GM13977 (cell line): ENCODE measurements around the gene TIAM1.

Experiments
- DNase-seq: peaks from one replicate; pipeline ENCODE4 v3.0.0; 2012; ENCODE audit warnings: low spot score
- CTCF ChIP-seq: IDR thresholded peaks from 2 replicates; pipeline ENCODE4 v1.5.1; 2012; ENCODE audit warnings: mild to moderate bottlenecking, control low read depth; ENCODE audit not compliant: insufficient read depth; ENCODE audit errors: extremely low read depth, missing control alignments
- in situ Hi-C: fragments of 300-500 bp; cut with MboI; formaldehyde crosslinking; loops from one replicate; pipeline ENCODE4 v1.12.0; 2022; ENCODE audit warnings: low sequenced_read_pairs, low pct_unique_long_range_greater_than_20kb, mixed read lengths, inconsistent platforms; ENCODE audit not compliant: unreplicated experiment

TIAM1 gene

GRCh38 chr21:31297806-31298205 is 46.3 kb downstream of the TIAM1 start:
- in situ Hi-C loops = no loop called here
- no peak for DNase-seq
- no peak for TF ChIP-seq CTCF

- in situ Hi-C loops = no loop called here
- TF ChIP-seq CTCF = no peak
- no peak for DNase-seq
These were observed 48.4 kb downstream of the TIAM1 start for GRCh38 chr21:31295676-31296075.

- no peak for TF ChIP-seq CTCF
- no peak for DNase-seq
These were observed 49.4 kb downstream of the TIAM1 start for GRCh38 chr21:31294691-31295090.

DNA sequence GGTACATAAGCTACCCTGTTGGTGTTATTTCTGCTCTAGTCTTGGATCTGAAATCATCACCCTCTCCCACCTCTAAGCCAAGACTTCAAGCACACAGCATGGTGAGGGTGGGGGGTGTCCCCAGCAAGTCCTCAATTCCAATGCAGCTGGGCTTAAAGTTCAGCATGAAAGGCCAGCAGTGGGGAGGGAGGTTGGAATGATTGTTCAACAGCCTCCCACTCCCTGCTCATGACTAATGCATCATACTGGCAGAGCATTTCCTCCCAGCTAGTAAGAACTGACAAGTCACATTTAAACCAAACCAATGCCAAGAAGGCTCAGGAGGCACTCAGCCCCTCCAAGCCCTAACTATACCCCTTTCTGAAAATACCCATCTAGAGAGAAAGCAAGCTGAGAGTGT is 50.1 kb downstream of the TIAM1 start:
- in situ Hi-C loops = no loop called here
- TF ChIP-seq CTCF = no peak
- DNase-seq = no peak

More at GRCh38 chr21:31294691-31295090, 49.4 kb downstream of the TIAM1 start:
- in situ Hi-C loops = no loop called here

DNA sequence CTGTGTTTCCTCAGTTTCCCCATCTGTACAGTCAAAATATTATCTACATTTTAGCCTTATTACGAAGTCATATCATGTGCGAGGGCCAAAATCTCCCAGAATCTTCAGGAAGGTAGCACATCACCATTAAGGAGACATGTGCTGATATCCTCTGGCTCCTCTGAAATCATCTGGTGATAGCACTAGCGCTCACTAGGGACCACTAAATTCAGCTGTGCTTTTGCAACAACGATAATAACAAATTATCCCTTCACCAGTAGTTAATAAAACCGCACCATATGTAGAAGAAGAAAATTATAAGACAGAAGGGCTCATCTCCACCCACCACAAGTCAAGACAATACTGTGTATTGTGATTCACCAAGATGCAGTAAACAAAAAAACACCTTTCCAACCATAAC is 53.3 kb downstream of the TIAM1 start:
- no peak for TF ChIP-seq CTCF
- in situ Hi-C loops = no loop called here
- no peak for DNase-seq

GRCh38 chr21:31289702-31290101 is 54.4 kb downstream of the TIAM1 start:
- in situ Hi-C loops = no loop called here
- DNase-seq = no peak
- TF ChIP-seq CTCF = no peak

GRCh38 chr21:31288191-31288590 is 55.9 kb downstream of the TIAM1 start:
- DNase-seq = no peak
- in situ Hi-C loops = no loop called here
- no peak for TF ChIP-seq CTCF
